Astrocyte (in vitro differentiated cells and primary cell): ENCODE measurements around the gene BPIFA2.

Experiments
- EZH2 ChIP-seq: IDR thresholded peaks from 2 replicates; pipeline ENCODE4 v1.6.1; 2012; ENCODE audit warnings: mild to moderate bottlenecking, low read length, inconsistent platforms; ENCODE audit not compliant: insufficient read depth
- TF ChIP-seq, protein P1 (sequence below): IDR thresholded peaks from 2 replicates; pipeline ENCODE4 v1.5.1; 2011; ENCODE audit warnings: low read depth, mild to moderate bottlenecking, inconsistent platforms, low read length, moderate library complexity; ENCODE audit not compliant: insufficient read depth

GRCh38 chr20:33119725-33120720 is 47.9 kb upstream of the BPIFA2 start:
- TF ChIP-seq, protein P1, sequence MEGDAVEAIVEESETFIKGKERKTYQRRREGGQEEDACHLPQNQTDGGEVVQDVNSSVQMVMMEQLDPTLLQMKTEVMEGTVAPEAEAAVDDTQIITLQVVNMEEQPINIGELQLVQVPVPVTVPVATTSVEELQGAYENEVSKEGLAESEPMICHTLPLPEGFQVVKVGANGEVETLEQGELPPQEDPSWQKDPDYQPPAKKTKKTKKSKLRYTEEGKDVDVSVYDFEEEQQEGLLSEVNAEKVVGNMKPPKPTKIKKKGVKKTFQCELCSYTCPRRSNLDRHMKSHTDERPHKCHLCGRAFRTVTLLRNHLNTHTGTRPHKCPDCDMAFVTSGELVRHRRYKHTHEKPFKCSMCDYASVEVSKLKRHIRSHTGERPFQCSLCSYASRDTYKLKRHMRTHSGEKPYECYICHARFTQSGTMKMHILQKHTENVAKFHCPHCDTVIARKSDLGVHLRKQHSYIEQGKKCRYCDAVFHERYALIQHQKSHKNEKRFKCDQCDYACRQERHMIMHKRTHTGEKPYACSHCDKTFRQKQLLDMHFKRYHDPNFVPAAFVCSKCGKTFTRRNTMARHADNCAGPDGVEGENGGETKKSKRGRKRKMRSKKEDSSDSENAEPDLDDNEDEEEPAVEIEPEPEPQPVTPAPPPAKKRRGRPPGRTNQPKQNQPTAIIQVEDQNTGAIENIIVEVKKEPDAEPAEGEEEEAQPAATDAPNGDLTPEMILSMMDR: no peak
- TF ChIP-seq EZH2: no peak
